ENCODE measurements around the gene GPR39.

GPR39 gene

GRCh38 chr2:132597831-132598230 lies 181.2 kb downstream of the GPR39 start:
- DNase-seq (ENCODE audit: low read depth in 4 of 4, low spot score in 1 of 4), result no peak

GRCh38 chr2:132598536-132598935 lies 181.9 kb downstream of the GPR39 start:
- no peak for DNase-seq (ENCODE audit: low read depth in 4 of 4, low spot score in 1 of 4)

GRCh38 chr2:132599556-132599955 lies 183.0 kb downstream of the GPR39 start:
- DNase-seq (ENCODE audit: low read depth in 4 of 4, low spot score in 1 of 4), result no peak

DNA sequence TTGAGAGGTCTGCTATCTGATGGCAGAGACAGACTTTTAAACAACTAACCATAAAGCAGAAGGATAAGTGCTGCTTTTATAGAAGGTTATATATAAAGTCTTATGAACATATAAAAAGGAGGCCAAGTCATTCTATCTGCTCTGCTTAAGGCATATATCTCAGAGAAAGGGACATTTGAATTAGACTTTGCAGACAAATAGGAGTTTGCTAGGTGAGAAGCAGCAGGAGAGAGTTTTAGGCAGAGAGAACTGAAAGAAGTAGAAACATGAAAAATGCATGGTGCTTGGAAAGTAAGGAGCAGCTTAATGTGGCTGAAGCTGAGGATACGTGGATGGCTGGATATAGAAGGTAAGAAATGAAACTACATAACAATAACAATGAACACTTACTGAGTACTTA lies 188.0 kb downstream of the GPR39 start:
- DNase-seq (ENCODE audit: low read depth in 4 of 4, low spot score in 1 of 4), result no peak

DNA sequence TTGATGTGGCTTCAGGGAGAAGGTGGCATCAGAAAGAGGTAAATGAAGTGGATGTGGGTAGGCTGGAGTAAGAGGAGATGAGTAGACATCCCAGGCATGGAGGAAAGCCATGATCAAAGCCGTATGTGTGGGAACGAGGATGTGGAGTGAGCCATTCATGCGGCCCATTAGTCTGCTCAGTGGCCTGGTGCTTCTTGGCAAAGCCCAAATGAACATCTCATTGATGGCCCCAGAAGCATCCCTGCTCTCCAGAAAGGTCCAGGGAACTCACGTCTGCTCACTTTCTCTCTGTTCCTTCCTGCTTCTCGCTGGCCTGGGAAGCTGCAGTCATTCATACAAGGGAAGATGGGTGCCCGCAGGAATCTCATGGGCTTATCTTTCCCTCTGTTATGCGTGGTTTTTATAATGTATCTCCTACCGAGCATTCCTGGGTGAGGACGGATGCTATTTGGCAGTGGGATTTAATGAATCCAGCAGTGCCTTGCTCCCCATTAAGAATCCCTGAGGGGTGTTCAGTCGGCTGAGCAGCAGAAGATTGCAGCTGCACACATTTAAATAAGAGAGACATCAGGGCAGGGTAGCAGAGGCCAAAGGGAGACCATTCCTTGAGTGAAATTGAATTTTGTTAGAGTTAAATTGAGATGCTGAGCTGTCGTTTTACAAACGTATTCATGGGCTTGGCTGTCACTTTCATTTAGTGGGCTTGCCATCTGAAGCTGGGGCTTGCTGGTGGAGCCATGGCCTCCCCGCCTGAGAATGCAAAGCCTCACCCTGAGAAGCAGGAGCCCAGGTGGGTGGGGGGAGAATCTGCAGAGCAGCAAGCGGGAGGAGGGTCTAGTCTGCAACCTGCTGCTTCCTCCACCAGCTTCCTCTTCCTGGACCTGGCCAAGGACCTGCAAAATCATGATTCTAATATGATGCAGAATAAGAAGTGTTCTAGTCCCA lies 188.9 kb downstream of the GPR39 start:
- DNase-seq (ENCODE audit: low read depth in 4 of 4, low spot score in 1 of 4), result no peak

DNA sequence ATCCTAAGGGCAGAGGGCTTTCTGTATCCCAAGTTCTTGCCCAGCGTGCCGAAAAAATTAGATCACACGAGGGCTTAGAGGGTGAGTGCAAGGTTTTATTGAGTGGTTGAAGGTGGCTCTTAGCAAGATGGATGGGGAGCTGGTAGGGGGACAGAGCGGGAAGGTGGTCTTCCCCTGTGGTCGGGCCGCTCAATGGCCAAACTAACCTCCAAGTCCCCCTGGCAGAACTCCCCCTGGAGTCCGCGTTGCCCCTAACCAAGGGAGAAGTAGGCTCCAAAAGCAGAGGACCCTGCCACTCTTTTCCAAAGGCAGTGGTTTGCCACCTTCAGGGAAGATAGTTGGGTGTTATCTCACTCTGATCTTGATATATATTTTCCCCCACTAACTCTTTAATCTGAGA lies 190.0 kb downstream of the GPR39 start:
- no peak for DNase-seq (ENCODE audit: low read depth in 4 of 4, low spot score in 1 of 4)

- no peak for DNase-seq (ENCODE audit: low read depth in 4 of 4, low spot score in 1 of 4)
These were observed 191.0 kb downstream of the GPR39 start for GRCh38 chr2:132607426-132608090.

DNA sequence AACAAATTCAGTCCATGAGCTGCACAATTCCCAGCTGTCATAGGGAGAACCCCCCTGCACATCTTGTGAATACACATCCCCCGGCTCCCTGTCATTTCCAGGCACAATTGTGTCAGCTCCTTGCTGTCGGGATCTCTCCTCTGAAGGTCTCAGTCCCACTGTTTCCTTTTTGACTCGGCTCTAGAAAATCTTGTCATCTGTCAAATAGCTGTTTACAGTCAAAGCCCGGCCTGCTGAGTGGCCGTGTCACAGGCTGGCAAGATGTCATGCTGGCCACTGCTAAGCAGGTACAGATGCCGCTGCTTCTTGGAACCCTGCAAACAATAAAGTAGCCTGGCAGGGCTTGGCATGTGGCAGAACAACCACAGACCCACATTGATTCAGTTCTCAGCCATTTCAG lies 191.7 kb downstream of the GPR39 start:
- DNase-seq (ENCODE audit: low read depth in 4 of 4, low spot score in 1 of 4), result no peak

GRCh38 chr2:132609101-132609890 lies 192.7 kb downstream of the GPR39 start:
- no peak for DNase-seq (ENCODE audit: low read depth in 4 of 4, low spot score in 1 of 4)

DNA sequence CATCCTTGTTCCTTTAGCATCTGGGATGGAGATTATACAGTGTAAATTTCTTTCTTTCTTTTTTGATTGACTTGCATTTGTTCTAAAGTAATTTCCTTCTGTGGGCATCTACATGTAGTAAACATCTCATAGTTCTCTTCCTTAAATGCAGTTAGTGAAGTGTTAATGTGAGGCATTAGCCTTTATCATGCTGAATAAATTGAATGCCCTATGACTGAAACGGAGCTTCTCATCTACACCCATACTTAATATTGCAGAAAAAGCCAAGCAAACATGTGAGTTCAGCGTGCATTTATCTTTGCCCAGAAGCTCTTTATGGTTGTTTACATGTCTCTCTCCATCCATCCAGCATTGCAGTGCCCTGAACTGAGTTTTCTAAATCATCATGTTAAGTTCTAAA lies 195.1 kb downstream of the GPR39 start:
- no peak for DNase-seq (ENCODE audit: low read depth in 4 of 4, low spot score in 1 of 4)

GRCh38 chr2:132615329-132616085 lies 198.9 kb downstream of the GPR39 start:
- no peak for DNase-seq (ENCODE audit: low read depth in 4 of 4, low spot score in 1 of 4)

GRCh38 chr2:132617989-132618388 lies 201.4 kb downstream of the GPR39 start:
- DNase-seq (ENCODE audit: low read depth in 4 of 4, low spot score in 1 of 4), result no peak

- no peak for DNase-seq (ENCODE audit: low read depth in 4 of 4, low spot score in 1 of 4)
These were observed 202.1 kb downstream of the GPR39 start for GRCh38 chr2:132618734-132619133.

DNA sequence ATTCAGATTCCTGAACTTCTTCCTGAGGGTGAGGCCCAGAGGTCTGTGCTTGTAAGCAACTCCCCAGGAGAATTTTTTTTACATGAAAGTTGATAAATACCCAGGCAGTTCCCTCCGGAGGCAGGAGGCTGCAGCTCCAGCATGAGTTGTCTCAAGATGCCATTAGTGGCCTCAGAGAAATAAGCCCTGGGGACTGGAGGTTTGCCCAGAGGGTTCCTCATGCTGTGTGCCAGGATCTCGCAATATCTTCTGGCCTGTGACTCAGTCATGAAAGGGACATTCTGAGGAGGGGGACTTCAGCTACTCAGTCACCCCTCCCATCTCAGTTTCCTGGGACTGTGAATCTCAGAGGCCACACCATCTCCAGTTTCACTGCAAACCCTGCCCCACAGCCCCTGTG lies 203.5 kb downstream of the GPR39 start:
- no peak for DNase-seq (ENCODE audit: low read depth in 4 of 4, low spot score in 1 of 4)

DNA sequence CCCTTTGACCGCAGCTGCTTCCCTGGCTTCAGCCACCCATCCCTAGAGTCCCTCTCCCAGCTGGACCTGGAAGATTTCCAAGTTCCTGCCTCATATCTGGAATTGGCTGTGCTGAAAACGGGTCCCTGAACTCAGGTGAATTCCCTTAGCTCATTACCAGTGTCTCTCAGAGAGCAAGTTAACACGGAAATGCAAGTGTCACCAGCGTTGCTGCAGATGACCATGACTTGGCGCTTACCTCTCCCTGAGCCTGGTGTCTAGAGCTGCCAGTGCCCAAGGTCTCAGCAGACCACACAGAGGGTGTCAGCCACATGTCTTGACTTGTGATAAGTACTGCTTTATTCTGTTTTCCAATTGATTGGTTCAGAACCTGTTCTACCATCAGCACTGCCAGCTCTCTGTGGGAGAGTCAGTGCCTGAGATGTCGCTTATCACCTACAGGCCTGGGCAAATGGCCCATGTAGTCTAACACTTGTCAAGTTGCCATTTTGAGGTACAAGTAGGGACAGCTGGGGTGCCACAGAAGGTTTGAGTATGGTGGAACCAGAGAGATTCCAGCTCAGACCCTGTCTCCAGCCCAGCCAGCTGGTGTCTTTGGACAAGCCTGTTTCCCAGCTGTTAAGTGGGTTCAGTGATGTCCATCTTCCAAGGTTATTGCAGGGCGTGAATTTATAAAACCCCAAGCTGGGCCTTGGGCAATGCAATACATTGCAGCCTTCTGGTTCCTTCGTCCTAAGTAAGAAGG lies 204.7 kb downstream of the GPR39 start:
- DNase-seq (ENCODE audit: low read depth in 4 of 4, low spot score in 1 of 4), result no peak

DNA sequence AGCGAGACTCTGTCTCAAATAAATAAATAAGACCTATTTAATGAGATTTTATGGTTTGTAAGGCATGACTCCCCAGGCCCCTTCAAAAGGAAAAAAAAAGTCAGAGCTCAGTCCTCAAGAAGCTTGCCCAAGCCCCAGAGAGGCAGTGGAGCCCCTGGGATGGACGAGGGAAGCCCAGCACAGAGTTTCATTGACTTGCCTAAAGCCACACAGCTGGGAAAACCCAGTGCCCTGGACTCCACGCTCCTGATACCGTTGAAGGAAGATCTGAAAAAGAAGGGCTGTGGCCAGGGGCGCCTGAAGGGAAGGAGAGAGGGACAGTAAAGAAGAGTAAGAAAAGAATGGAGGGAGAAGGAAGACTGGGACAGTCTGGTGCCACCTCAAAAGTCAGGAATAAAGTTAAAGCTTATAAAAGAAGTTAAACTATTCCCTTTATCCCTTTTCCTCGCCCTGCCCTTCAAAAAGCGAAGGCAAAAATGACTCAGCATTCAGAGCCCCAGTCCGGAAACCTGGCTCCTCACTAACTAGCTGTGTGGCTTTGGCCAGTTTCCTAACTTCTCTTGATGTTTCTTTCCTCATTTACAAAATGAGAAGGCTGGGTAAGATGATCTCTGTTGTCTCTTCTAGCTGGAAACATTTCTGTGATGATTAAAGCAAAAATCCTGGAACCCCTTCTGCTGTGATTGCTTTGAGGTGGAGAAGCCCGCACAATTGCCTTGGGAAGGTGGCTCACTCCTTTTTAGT lies 206.7 kb downstream of the GPR39 start:
- no peak for DNase-seq (ENCODE audit: low read depth in 4 of 4, low spot score in 1 of 4)

DNA sequence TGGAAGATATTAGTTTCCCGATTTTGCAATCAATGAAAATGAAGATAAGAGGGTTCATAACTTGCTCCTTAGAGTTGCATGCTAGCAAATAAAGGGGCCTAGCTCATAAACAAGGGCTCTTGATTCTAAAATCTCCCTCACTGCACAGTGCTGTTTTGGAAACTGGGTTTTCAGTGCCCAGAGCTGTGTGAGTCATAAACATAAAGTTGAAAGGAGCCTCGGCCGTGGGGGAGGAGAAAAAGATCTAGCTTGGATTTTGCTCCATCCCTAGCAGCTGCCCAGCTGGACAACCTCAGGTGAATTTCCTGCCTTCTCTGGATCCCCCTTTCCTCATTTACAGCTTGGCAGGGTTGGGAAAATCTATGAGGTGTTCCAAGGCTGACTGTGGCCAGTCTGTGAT lies 210.9 kb downstream of the GPR39 start:
- DNase-seq (ENCODE audit: low read depth in 4 of 4, low spot score in 1 of 4), result no peak

- DNase-seq (ENCODE audit: low read depth in 4 of 4, low spot score in 1 of 4), result no peak
These were observed 215.5 kb downstream of the GPR39 start for GRCh38 chr2:132632000-132632649.

- DNase-seq (ENCODE audit: low read depth in 4 of 4, low spot score in 1 of 4), result no peak
These were observed 217.0 kb downstream of the GPR39 start for GRCh38 chr2:132633635-132634034.

Data from stimulated activated CD4-positive, alpha-beta T cell treated with anti-CD3 and anti-CD28 coated beads, Interleukin-1b, Interleukin-23, amount 100 ng/mL, for 24 hours (primary cell).